Activated T-cell treated with anti-CD3 and anti-CD28 coated beads, Interleukin-2, amount 50 U/mL, for 4 hours (primary cell): ENCODE data around the gene CUX1. TPM values are rescaled to one million over a fixed set of nuclear protein-coding genes. Genes with fewer than 3 reads are reported as not detected.

Experiments used
- ATAC-seq, 2 donors: fragments of 200-7000 bp; cut with Tn5 transposase; one replicate each; pipeline ENCODE4 v1.10.0; 2021
- DNase-seq: peaks from one replicate; pipeline ENCODE4 v3.0.0-alpha.2; 2020
- H3K27me3 Mint-ChIP-seq: one replicate; pipeline ENCODE4 v1.8.0; 2021; ENCODE audit warnings: low read depth, mixed read lengths
- H3K36me3 Mint-ChIP-seq: one replicate; pipeline ENCODE4 v1.8.0; 2022; ENCODE audit warnings: mixed read lengths; ENCODE audit not compliant: insufficient read depth
- H3K4me1 Mint-ChIP-seq: one replicate; pipeline ENCODE4 v1.8.0; 2021; ENCODE audit warnings: low read depth, mixed read lengths
- H3K4me3 Mint-ChIP-seq: one replicate; pipeline ENCODE4 v1.8.0; 2021; ENCODE audit warnings: mild to moderate bottlenecking, moderate library complexity, mixed read lengths
- H3K9me3 Mint-ChIP-seq: one replicate; pipeline ENCODE4 v1.8.0; 2021; ENCODE audit warnings: mixed read lengths
- total RNA-seq, 3 donors: library from RNA; stranded (reverse); gene quantifications; one replicate each; pipeline ENCODE4 v1.2.1, GENCODE V29; 2021

The CUX1 gene
- total RNA-seq, 3 donors from 2014 or later = 18.6 to 21.6 (median 20.7) TPM

DNA sequence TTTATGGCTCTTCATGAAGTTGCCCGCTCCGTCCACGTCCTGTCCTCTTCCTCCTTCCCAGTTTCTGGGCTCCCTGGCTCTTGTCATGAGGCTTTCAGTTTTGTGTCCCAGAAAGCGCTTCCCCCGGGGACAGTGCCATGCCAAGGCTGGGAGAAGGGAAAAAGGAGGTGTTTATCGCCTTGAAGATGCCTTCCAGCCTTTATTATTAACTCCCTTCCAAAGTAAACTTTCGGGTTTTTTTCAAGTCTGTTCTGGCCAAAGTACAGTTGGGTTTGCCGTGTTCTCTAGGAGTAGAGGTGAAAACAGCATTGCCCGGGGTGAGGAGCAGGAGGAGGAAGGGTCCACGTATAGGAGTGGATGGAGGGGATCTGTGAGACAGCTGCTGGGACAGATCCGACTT is 117.2 kb downstream of the CUX1 start:
- Mint-ChIP-seq H3K9me3 (no peaks in the 10 kb centered on the region), H3K4me3 (no peak overlapping the region), H3K4me1 (peaks cover 2% of the 10 kb centered on the region), H3K36me3 (no peaks in the 10 kb centered on the region), H3K27me3 (no peaks in the 10 kb centered on the region)
- DNase-seq (no peak), ATAC-seq (no peak)

DNA sequence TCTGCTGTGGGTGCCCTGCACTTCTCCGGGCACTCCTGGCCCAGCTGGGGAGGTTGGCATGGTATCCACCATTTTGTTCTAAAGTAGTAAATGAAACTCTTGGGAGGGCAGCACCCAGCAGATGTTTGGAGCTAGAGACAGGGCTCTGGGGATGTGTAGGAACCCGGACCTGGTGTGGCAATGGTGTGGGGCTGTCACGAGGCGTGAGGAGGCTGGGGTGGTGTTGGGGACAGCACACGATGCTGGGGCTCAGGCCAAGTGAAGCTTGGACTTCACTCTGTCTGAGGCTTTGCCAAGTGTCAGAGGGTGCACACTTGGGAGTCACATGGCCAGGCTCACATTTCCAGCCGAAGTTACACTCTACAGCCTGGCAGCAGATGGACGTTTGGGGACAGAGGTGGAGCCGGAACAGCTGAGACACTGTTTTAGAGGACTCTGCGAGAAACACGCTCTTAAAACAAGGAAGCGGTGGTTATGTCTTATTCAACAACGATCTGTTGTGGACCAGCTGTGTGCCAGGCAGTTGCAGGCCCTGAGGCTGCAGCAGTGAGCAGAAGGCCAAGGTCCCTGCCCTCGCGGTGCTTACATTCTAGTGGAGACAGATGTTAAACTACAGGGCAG is 118.2 kb downstream of the CUX1 start:
- Mint-ChIP-seq H3K36me3 (no peaks in the 10 kb centered on the region), H3K27me3 (no peaks in the 10 kb centered on the region), H3K4me3 (no peak overlapping the region), H3K4me1 (peaks cover 2% of the 10 kb centered on the region), H3K9me3 (no peaks in the 10 kb centered on the region)
- ATAC-seq (no peak), DNase-seq (no peak)

DNA sequence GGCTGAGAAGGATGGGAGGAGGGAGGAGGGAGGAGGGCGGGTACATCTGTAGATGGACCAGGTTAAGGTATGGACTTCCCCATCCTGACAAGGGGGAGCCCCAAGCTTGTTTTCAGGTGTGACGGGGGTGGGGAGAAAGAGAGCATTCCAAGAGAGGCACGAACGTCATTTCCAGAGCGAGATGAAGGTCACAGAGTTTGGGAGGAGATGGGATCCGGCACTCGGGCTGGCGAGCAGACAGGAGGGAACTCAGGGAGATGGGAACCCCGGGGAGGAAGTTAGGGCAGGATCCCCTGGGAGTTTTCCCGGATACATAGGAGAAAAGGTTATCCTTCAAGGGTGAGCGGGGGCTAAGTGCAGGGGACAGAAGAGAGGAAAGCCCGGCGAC is 118.8 kb downstream of the CUX1 start:
- no peak overlapping the region for H3K4me3 Mint-ChIP-seq
- H3K36me3 Mint-ChIP-seq = no peaks in the 10 kb centered on the region
- no peak for ATAC-seq
- H3K9me3 Mint-ChIP-seq = no peaks in the 10 kb centered on the region
- peaks cover 2% of the 10 kb centered on the region for H3K4me1 Mint-ChIP-seq
- no peak for DNase-seq
- H3K27me3 Mint-ChIP-seq = no peaks in the 10 kb centered on the region

DNA sequence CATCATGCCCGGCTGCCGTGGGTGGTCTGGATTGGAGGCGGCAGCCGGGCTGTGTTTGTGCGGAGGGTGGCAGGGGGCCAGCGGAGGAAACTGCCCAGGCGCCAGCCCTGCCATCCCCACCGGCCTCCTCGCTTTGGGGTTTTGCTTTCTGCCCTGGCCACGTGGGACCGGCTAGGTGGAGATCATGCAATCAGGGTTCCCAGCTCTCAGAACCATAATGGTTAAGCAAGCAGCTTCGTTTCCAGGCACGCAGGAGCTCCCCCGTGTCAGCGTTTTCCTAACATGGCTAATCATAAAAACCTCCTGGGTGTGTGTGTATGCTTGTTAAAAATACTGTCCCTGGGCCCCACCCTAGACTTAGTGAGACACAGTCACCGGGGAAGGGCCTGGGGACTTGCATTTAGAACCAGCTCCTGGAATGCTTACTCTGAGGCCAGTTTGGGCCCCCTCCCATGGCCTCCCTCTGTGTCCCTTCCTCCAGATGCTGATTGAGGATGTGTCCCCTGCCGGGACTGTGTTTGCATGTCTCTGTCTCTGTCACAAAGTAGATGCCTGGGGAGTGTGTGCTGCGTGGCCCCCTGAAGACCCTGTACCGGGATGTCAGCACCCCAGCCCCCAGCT is 119.3 kb downstream of the CUX1 start:
- H3K4me1 Mint-ChIP-seq = peaks cover 2% of the 10 kb centered on the region
- no peak for DNase-seq
- no peak overlapping the region for H3K4me3 Mint-ChIP-seq
- no peak for ATAC-seq
- H3K9me3 Mint-ChIP-seq = no peaks in the 10 kb centered on the region
- no peaks in the 10 kb centered on the region for H3K27me3 Mint-ChIP-seq
- no peaks in the 10 kb centered on the region for H3K36me3 Mint-ChIP-seq

GRCh38 chr7:101937717-101938514 is 120.5 kb downstream of the CUX1 start:
- no peak for ATAC-seq

DNA sequence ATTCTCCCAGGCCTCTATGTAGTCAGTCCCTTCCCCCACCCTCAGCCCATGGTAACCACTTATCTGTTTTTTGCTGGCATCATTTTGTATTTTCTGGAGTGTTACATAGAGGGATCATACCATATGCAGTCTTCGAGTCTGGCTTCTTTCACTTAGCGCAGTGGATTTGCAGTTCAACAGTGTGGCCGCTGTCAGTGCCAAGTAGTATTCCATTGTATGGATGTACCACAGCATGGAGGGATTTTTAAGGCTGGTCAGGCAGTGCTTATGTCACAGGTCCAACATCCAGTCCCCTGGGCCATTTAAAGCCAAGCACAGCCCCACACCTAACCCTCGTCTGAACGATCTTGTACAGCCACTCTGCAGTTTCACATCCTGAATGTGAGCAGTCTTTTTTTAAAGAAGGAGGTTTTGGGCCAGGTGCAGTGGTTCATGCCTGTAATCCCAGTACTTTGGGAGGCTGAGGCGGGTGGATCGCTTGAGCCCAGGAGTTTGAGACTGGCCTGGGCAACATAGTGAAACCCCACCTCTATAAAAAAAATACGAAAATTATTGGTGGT is 121.8 kb downstream of the CUX1 start:
- ATAC-seq (no peak), DNase-seq (no peak)
- H3K4me3 Mint-ChIP-seq = no peak overlapping the region
- no peaks in the 10 kb centered on the region for H3K36me3 Mint-ChIP-seq
- H3K27me3 Mint-ChIP-seq = no peaks in the 10 kb centered on the region
- peaks cover 2% of the 10 kb centered on the region for H3K4me1 Mint-ChIP-seq
- no peaks in the 10 kb centered on the region for H3K9me3 Mint-ChIP-seq

More at GRCh38 chr7:101937717-101938514, 120.5 kb downstream of the CUX1 start:
- Mint-ChIP-seq H3K9me3 (no peaks in the 10 kb centered on the region), H3K27me3 (no peaks in the 10 kb centered on the region), H3K4me1 (peaks cover 2% of the 10 kb centered on the region), H3K36me3 (no peaks in the 10 kb centered on the region), H3K4me3 (no peak overlapping the region)
- no peak for DNase-seq

DNA sequence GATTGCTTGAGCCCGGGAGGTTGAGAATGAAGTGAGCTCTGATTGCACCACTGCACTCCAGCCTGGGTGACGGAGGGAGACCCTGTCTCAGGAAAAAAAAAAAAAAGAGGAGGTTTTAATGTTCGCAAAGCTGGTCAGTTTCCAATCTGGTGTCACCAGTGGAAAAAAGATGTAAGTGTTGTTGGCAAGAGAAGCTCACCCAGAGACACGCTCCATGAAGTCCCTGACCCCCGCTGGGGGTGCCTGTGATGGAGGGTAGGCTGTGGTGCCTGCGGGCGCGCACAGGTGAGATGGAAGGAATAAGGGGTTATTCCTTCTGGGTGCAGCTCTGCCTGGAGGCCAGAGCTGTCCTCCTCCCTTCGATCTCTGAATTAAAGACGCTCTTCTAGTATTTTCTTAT is 122.7 kb downstream of the CUX1 start:
- ATAC-seq = no peak
- Mint-ChIP-seq H3K9me3 (no peaks in the 10 kb centered on the region), H3K36me3 (no peaks in the 10 kb centered on the region), H3K4me1 (peaks cover 2% of the 10 kb centered on the region), H3K4me3 (no peak overlapping the region), H3K27me3 (no peaks in the 10 kb centered on the region)
- no peak for DNase-seq

- no peak for DNase-seq
- ATAC-seq = no peak
- no peaks in the 10 kb centered on the region for H3K9me3 Mint-ChIP-seq
- no peaks in the 10 kb centered on the region for H3K27me3 Mint-ChIP-seq
- H3K36me3 Mint-ChIP-seq = no peaks in the 10 kb centered on the region
- H3K4me3 Mint-ChIP-seq = no peak overlapping the region
- H3K4me1 Mint-ChIP-seq = peaks cover 2% of the 10 kb centered on the region
These were observed 123.4 kb downstream of the CUX1 start for GRCh38 chr7:101940830-101941229.

GRCh38 chr7:101941481-101942383 is 124.3 kb downstream of the CUX1 start:
- Mint-ChIP-seq H3K4me1 (no peaks in the 10 kb centered on the region), H3K9me3 (no peaks in the 10 kb centered on the region), H3K36me3 (no peaks in the 10 kb centered on the region), H3K4me3 (no peak overlapping the region), H3K27me3 (no peaks in the 10 kb centered on the region)
- ATAC-seq (no peak), DNase-seq (no peak)

DNA sequence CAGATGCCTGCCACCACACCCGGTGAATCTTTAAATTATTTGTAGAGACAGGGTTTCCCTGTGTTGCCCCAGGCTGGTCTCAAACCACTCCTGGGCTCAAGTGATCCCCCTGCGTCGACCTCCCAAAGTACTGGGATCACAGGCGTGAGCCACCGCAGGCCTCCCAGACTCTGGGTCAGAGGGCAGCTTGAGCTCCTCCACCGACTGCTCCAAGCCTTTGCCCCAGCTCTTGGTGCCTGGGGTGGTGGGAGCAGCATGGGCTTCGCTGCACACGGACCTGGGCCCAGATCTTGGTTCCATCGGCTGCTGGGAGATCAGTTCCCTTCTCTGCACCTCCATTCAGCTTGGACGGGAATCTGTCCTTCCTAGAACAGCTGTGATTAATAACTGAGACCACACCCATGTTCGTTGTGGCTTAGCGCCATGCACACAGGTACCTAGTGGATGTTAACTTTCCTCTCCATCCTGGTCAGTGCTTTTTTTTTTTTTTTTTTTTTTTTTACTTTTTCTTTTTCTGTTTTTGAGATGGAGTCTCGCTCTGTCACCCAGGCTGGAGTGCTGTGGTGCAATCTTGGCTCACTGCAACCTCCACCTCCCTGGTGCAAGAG is 125.3 kb downstream of the CUX1 start:
- no peaks in the 10 kb centered on the region for H3K4me1 Mint-ChIP-seq
- no peak for ATAC-seq

GRCh38 chr7:101943306-101943705 is 125.9 kb downstream of the CUX1 start:
- H3K9me3 Mint-ChIP-seq = no peaks in the 10 kb centered on the region
- no peak for DNase-seq
- no peaks in the 10 kb centered on the region for H3K4me1 Mint-ChIP-seq
- no peaks in the 10 kb centered on the region for H3K36me3 Mint-ChIP-seq
- H3K4me3 Mint-ChIP-seq = no peak overlapping the region
- H3K27me3 Mint-ChIP-seq = no peaks in the 10 kb centered on the region
- no peak for ATAC-seq

More for the DNA sequence above, 125.3 kb downstream of the CUX1 start:
- no peak overlapping the region for H3K4me3 Mint-ChIP-seq
- no peaks in the 10 kb centered on the region for H3K9me3 Mint-ChIP-seq
- no peaks in the 10 kb centered on the region for H3K27me3 Mint-ChIP-seq
- H3K36me3 Mint-ChIP-seq = no peaks in the 10 kb centered on the region
- DNase-seq = no peak

GRCh38 chr7:101943889-101944600 is 126.6 kb downstream of the CUX1 start:
- Mint-ChIP-seq H3K9me3 (no peaks in the 10 kb centered on the region), H3K27me3 (no peaks in the 10 kb centered on the region), H3K36me3 (no peaks in the 10 kb centered on the region), H3K4me1 (no peaks in the 10 kb centered on the region), H3K4me3 (no peak overlapping the region)
- DNase-seq (no peak), ATAC-seq (no peak)

GRCh38 chr7:101944611-101945010 is 127.2 kb downstream of the CUX1 start:
- ATAC-seq (no peak), DNase-seq (no peak)
- no peaks in the 10 kb centered on the region for H3K36me3 Mint-ChIP-seq
- H3K9me3 Mint-ChIP-seq = no peaks in the 10 kb centered on the region
- H3K4me1 Mint-ChIP-seq = no peaks in the 10 kb centered on the region
- no peaks in the 10 kb centered on the region for H3K27me3 Mint-ChIP-seq
- no peak overlapping the region for H3K4me3 Mint-ChIP-seq
